ENCODE results near the gene PRODH. TPM values are rescaled to one million over a fixed set of nuclear protein-coding genes. Genes with fewer than 3 reads are reported as not detected.

PRODH gene
- polyA plus RNA-seq, 3 donors = not detected

DNA sequence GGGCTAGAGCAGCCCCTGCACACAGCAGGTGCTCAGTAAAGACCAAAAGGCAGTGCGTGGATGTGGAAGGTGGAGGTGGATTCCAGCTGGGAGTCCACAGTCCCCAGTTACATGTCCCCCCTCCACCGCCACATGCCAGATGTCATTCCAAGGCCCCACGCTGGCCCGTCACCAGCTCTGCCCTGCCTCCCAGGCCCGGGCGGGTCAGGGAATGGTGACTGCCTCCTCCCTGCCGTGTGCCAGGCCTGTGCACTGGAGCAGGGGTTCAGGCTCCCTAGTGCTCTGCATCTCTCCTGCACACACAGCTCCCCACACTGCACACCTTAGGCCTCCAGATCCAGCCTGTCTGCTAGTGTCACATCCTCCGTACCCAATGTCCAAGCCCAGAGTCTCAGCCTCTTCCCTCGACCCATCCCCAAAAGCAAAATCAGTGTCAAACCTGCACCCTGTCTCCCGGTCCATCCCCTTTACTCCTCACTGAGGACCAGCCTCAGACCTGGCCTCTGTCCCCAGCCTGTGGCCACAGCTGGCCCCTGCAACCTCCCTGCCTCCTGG is 40.2 kb upstream of the PRODH start:
- TF ChIP-seq, protein P1, sequence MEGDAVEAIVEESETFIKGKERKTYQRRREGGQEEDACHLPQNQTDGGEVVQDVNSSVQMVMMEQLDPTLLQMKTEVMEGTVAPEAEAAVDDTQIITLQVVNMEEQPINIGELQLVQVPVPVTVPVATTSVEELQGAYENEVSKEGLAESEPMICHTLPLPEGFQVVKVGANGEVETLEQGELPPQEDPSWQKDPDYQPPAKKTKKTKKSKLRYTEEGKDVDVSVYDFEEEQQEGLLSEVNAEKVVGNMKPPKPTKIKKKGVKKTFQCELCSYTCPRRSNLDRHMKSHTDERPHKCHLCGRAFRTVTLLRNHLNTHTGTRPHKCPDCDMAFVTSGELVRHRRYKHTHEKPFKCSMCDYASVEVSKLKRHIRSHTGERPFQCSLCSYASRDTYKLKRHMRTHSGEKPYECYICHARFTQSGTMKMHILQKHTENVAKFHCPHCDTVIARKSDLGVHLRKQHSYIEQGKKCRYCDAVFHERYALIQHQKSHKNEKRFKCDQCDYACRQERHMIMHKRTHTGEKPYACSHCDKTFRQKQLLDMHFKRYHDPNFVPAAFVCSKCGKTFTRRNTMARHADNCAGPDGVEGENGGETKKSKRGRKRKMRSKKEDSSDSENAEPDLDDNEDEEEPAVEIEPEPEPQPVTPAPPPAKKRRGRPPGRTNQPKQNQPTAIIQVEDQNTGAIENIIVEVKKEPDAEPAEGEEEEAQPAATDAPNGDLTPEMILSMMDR (IDR thresholded peaks at IDR 0.05) = no peak
- H3K36me3 ChIP-seq (replicated peaks in 1 of 2; ENCODE audit: control insufficient read depth in 1 of 2, insufficient read depth in 2 of 2, low read length in 2 of 2) = no peaks in the 10 kb centered on the region
- no peaks in the 10 kb centered on the region for H3K36me3 Mint-ChIP-seq
- no peak overlapping the region for H2AFZ ChIP-seq (ENCODE audit: insufficient read depth, low read depth, low read length, poor library complexity, severe bottlenecking)
- H3K4me3 Mint-ChIP-seq = no peak overlapping the region
- H3K27me3 Mint-ChIP-seq (ENCODE audit: low read depth in 3 of 3) = peaks cover 16 to 18% (median 17%) of the 10 kb centered on the region in 3 donors
- H3K4me1 ChIP-seq (ENCODE audit: control insufficient read depth in 1 of 2, insufficient read depth in 2 of 2, low read length in 2 of 2) = no peaks in the 10 kb centered on the region
- H3K9me3 Mint-ChIP-seq = peaks cover 6 to 17% (median 11%) of the 10 kb centered on the region in 7 donors
- DNase-seq = no peak
- H3K79me2 ChIP-seq (ENCODE audit: insufficient read depth, low read length) = no peaks in the 10 kb centered on the region
- H3K4me1 Mint-ChIP-seq = no peaks in the 10 kb centered on the region
- peaks cover 7 to 8% of the 10 kb centered on the region in 2 donors for H3K9me3 ChIP-seq (replicated peaks in 1 of 2; ENCODE audit: control insufficient read depth in 1 of 2, insufficient read depth in 1 of 2, low read length in 2 of 2)
- no peak overlapping the region for H3K4me3 ChIP-seq (replicated peaks in 1 of 3; ENCODE audit: low read depth in 2 of 3, low read length in 3 of 3)
- no peaks in the 10 kb centered on the region for H4K20me1 ChIP-seq (ENCODE audit: insufficient read depth, low read length)
- H3K9ac ChIP-seq (ENCODE audit: insufficient read depth, low read length, poor library complexity, severe bottlenecking) = no peak overlapping the region
- H3K27ac ChIP-seq (ENCODE audit: low read depth in 1 of 2, low read length in 2 of 2) = no peak overlapping the region
- 89% methylated on average over 8 of the region's 10 CpGs for whole genome bisulfite sequencing (ENCODE audit: insufficient coverage)
- no peak overlapping the region for H3K4me2 ChIP-seq (replicated peaks; ENCODE audit: extremely low read depth, low read length, poor library complexity, severe bottlenecking)
- intact Hi-C loops (cut with micrococcal nuclease) = no loop called here
- H3K27ac Mint-ChIP-seq = no peak overlapping the region
- peaks cover 0 to 8% of the 10 kb centered on the region in 2 donors for H3K27me3 ChIP-seq (ENCODE audit: control insufficient read depth in 2 of 2, insufficient read depth in 2 of 2, low read length in 2 of 2)

- Histone ChIP-seq H3K36me3 (replicated peaks in 1 of 2; ENCODE audit: control insufficient read depth in 1 of 2, insufficient read depth in 2 of 2, low read length in 2 of 2) (no peaks in the 10 kb centered on the region), H3K9ac (ENCODE audit: insufficient read depth, low read length, poor library complexity, severe bottlenecking) (no peak overlapping the region), H2AFZ (ENCODE audit: insufficient read depth, low read depth, low read length, poor library complexity, severe bottlenecking) (no peak overlapping the region), H3K9me3 (replicated peaks in 1 of 2; ENCODE audit: control insufficient read depth in 1 of 2, insufficient read depth in 1 of 2, low read length in 2 of 2) (peaks cover 2 to 5% of the 10 kb centered on the region in 2 donors), H3K4me2 (replicated peaks; ENCODE audit: extremely low read depth, low read length, poor library complexity, severe bottlenecking) (no peak overlapping the region), H3K4me1 (ENCODE audit: control insufficient read depth in 1 of 2, insufficient read depth in 2 of 2, low read length in 2 of 2) (no peaks in the 10 kb centered on the region), H3K27me3 (ENCODE audit: control insufficient read depth in 2 of 2, insufficient read depth in 2 of 2, low read length in 2 of 2) (peaks cover 2 to 13% of the 10 kb centered on the region in 2 donors), H3K27ac (ENCODE audit: low read depth in 1 of 2, low read length in 2 of 2) (no peak overlapping the region), H3K4me3 (replicated peaks in 1 of 3; ENCODE audit: low read depth in 2 of 3, low read length in 3 of 3) (no peak overlapping the region), H3K79me2 (ENCODE audit: insufficient read depth, low read length) (no peaks in the 10 kb centered on the region), H4K20me1 (ENCODE audit: insufficient read depth, low read length) (no peaks in the 10 kb centered on the region)
- H3K27ac Mint-ChIP-seq = no peak overlapping the region
- H3K4me1 Mint-ChIP-seq = no peaks in the 10 kb centered on the region
- peaks cover 4 to 11% (median 7%) of the 10 kb centered on the region in 7 donors for H3K9me3 Mint-ChIP-seq
- no peak overlapping the region for H3K4me3 Mint-ChIP-seq
- H3K27me3 Mint-ChIP-seq (ENCODE audit: low read depth in 3 of 3) = peaks cover 22 to 24% (median 22%) of the 10 kb centered on the region in 3 donors
- DNase-seq = no peak
- whole genome bisulfite sequencing (ENCODE audit: insufficient coverage) = 87% methylated on average over 12 of the region's 16 CpGs
- no peaks in the 10 kb centered on the region for H3K36me3 Mint-ChIP-seq
- intact Hi-C loops (cut with micrococcal nuclease) = no loop called here
- TF ChIP-seq, protein P1 (IDR thresholded peaks at IDR 0.05) = no peak
These were observed 39.5 kb upstream of the PRODH start for GRCh38 chr22:18975434-18976196.

Measured in CD14-positive monocyte (primary cell).